ENCODE measurements around the gene TMED8. TPM values are rescaled to one million over a fixed set of nuclear protein-coding genes. Genes with fewer than 3 reads are reported as not detected.

TMED8 gene
- total RNA-seq, 2 donors from 2014 or later = 6.9 to 7.5 TPM

DNA sequence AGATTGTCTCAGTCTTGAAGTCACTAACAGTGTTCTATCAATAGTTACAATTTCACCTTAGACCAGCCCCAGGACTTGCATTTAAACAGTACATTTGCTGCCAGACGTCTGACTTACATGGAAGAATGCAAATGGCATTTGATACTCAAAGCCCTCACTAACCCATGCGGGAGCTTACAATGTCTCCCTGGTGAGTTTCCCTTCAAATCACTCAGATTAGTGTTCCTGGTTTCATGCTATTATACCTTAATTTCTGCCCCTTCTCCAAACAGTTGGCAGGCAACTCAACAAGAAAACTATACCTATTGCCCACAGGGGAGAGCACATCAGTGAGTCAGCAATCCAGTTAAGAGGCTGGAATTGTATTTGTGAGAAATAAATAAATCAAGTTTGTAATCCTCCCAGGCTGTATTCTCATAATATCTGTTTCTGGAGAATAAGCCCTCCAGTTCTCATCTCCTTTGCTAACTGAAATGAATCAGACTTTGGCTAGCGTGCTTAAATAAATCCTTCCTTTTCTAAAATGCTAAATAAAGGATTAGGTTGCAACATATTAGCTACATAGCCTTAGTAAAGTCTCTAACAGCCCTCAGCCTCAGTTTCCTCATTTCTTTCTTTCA lies 32.4 kb downstream of the TMED8 start:
- Histone ChIP-seq H3K4me1 (no peaks in the 10 kb centered on the region), H3K9me3 (no peaks in the 10 kb centered on the region), H3K27me3 (no peaks in the 10 kb centered on the region), H3K36me3 (replicated peaks in 1 of 2; ENCODE audit: insufficient read depth in 1 of 2, low read depth in 2 of 2) (peaks cover 3 to 7% of the 10 kb centered on the region in 2 donors), H3K27ac (no peak overlapping the region), H3K4me3 (no peak overlapping the region)
- ATAC-seq = no peak
- intact Hi-C loops (cut with DNase I) = no loop called here
- TF ChIP-seq, protein P1, sequence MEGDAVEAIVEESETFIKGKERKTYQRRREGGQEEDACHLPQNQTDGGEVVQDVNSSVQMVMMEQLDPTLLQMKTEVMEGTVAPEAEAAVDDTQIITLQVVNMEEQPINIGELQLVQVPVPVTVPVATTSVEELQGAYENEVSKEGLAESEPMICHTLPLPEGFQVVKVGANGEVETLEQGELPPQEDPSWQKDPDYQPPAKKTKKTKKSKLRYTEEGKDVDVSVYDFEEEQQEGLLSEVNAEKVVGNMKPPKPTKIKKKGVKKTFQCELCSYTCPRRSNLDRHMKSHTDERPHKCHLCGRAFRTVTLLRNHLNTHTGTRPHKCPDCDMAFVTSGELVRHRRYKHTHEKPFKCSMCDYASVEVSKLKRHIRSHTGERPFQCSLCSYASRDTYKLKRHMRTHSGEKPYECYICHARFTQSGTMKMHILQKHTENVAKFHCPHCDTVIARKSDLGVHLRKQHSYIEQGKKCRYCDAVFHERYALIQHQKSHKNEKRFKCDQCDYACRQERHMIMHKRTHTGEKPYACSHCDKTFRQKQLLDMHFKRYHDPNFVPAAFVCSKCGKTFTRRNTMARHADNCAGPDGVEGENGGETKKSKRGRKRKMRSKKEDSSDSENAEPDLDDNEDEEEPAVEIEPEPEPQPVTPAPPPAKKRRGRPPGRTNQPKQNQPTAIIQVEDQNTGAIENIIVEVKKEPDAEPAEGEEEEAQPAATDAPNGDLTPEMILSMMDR (IDR thresholded peaks at IDR 0.05) = no peak
- TF ChIP-seq POLR2A (IDR thresholded peaks at IDR 0.05) = no peak
- WGBS, 2 donors = 83 to 94% methylated on average over 3 of the region's 3 CpGs
- no peak for DNase-seq

DNA sequence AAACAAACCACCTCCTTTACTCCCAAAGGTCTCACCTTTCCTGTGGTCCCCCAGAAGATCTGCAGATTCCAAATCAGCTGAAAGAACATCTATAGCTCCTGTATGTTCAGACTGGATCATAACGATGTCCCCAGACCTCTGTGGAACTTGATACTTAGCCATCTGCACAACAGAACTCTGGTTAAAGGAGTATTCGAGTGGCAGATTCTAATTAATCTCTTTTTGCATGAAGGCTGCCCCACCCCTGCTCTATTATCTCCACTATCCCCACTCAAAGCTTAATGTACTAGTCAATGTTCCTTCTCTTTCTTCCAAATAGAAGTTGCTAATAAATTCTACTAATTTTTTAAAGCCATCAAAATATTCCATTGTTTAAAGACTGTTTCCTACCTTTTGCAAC lies 33.2 kb downstream of the TMED8 start:
- no peak overlapping the region for H3K27ac ChIP-seq
- H3K4me3 ChIP-seq = no peak overlapping the region
- H3K27me3 ChIP-seq = no peaks in the 10 kb centered on the region
- H3K9me3 ChIP-seq = no peaks in the 10 kb centered on the region
- intact Hi-C loops (cut with DNase I) = no loop called here
- TF ChIP-seq, protein P1 (IDR thresholded peaks at IDR 0.05) = no peak
- TF ChIP-seq POLR2A (IDR thresholded peaks at IDR 0.05) = no peak
- H3K4me1 ChIP-seq = no peaks in the 10 kb centered on the region
- WGBS, 2 donors = 83 to 84% methylated on average over 2 of the region's 2 CpGs
- ATAC-seq = no peak
- DNase-seq = no peak
- peaks cover 3 to 7% of the 10 kb centered on the region in 2 donors for H3K36me3 ChIP-seq (replicated peaks in 1 of 2; ENCODE audit: insufficient read depth in 1 of 2, low read depth in 2 of 2)

DNA sequence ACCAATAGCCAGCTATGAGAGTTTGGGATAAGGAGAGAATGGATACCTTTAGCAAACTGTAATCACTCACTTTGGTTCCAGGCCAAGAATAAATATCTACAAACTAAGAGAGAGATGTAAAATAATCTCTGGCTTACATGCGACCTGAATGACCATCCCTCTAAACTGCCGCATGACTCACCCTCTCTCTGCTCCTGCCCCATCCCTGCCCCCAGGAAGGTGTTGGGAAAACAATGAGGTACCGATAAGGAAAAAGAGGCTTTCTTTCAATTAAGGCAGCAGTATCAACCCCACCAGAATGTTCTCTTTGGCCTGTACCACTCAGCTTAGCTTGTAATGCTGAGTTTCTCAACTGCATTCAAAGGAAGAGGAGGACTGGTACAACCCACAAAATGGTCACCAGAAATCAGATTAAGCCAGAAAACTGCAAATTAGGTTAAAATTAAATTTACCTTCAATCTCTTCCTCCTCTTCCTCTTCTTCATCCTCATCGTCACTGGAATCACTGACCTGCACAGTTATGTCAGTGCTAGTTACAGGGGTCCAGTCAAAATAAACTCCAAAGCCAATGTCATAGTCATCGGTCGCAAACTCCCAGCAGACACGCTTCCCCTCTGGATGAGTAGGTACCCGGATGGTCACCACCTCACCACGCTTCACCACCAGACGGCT lies 34.0 kb downstream of the TMED8 start:
- no peaks in the 10 kb centered on the region for H3K9me3 ChIP-seq
- no peaks in the 10 kb centered on the region for H3K27me3 ChIP-seq
- ATAC-seq = no peak
- no peak overlapping the region for H3K4me3 ChIP-seq
- intact Hi-C loops (cut with DNase I) = no loop called here
- no peaks in the 10 kb centered on the region for H3K4me1 ChIP-seq
- peaks cover 3 to 7% of the 10 kb centered on the region in 2 donors for H3K36me3 ChIP-seq (replicated peaks in 1 of 2; ENCODE audit: insufficient read depth in 1 of 2, low read depth in 2 of 2)
- H3K27ac ChIP-seq = no peak overlapping the region
- TF ChIP-seq, protein P1 (IDR thresholded peaks at IDR 0.05) = no peak
- no peak for TF ChIP-seq POLR2A (IDR thresholded peaks at IDR 0.05)
- 86 to 88% methylated on average over 10 of the region's 10 CpGs for WGBS, 2 donors
- DNase-seq = no peak

DNA sequence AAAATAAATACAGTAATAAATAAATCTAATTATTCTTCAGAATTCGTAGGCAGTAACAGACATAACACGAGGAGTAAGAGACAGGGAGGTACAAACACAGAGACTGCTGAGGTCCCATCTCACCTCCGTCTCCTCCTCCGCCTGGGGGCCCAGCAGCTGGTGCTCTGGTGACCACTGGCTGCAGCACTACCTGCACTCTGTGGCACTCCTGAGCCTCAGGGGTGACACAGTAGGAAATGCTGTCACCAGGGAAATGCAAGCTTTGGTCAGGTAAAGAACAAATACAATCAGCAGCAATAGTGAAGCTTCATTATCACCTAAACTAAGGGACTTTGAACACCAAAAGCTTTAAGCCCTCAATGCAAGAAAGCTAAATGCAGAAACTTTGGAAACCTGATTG lies 36.5 kb downstream of the TMED8 start:
- no peak for ATAC-seq
- TF ChIP-seq POLR2A (IDR thresholded peaks at IDR 0.05) = no peak
- TF ChIP-seq, protein P1 (IDR thresholded peaks at IDR 0.05) = no peak

DNA sequence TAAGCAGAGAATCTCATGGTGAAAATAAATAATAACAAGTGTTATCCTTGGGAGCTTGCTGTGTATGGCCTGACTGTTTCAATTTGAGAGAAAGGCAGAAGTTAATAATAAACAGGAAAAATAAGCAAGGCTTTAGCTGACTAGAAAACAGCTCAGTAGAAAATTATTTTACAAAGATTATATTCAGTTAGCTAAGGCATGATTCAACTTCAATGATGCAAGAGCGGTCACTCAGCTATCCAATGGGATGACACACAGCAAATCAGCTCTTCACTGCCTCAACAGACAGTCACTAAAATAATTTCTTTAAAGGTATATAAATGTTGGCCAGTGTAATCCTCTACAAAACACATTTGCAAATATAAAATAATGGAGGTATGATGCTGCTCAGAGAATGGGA lies 37.5 kb downstream of the TMED8 start:
- no peak overlapping the region for H3K27ac ChIP-seq
- H3K36me3 ChIP-seq (replicated peaks in 1 of 2; ENCODE audit: insufficient read depth in 1 of 2, low read depth in 2 of 2) = peaks cover 3 to 7% of the 10 kb centered on the region in 2 donors
- intact Hi-C loops (cut with DNase I) = no loop called here
- no peak overlapping the region for H3K4me3 ChIP-seq
- no peak for TF ChIP-seq POLR2A (IDR thresholded peaks at IDR 0.05)
- TF ChIP-seq, protein P1 (IDR thresholded peaks at IDR 0.05) = no peak
- H3K27me3 ChIP-seq = no peaks in the 10 kb centered on the region
- no peak for ATAC-seq
- no peaks in the 10 kb centered on the region for H3K9me3 ChIP-seq
- no peak for DNase-seq
- WGBS, 2 donors = 100% methylated on average over 1 of the region's 1 CpG
- no peaks in the 10 kb centered on the region for H3K4me1 ChIP-seq

More for the DNA sequence above, 36.5 kb downstream of the TMED8 start:
- no peaks in the 10 kb centered on the region for H3K27me3 ChIP-seq
- H3K4me1 ChIP-seq = no peaks in the 10 kb centered on the region
- no peak overlapping the region for H3K4me3 ChIP-seq
- H3K9me3 ChIP-seq = no peaks in the 10 kb centered on the region
- no peak overlapping the region for H3K27ac ChIP-seq
- 79 to 92% methylated on average over 4 of the region's 4 CpGs for WGBS, 2 donors
- H3K36me3 ChIP-seq (replicated peaks in 1 of 2; ENCODE audit: insufficient read depth in 1 of 2, low read depth in 2 of 2) = peaks cover 3 to 7% of the 10 kb centered on the region in 2 donors
- DNase-seq = no peak
- intact Hi-C loops (cut with DNase I) = no loop called here

Measured in body of pancreas (tissue), 4 donors.